GM19240 (cell line): ENCODE results near the gene CCDC106.

ENCODE experiments used
- DNase-seq: peaks from one replicate; pipeline ENCODE4 v3.0.0; 2011; ENCODE audit warnings: low spot score; ENCODE audit not compliant: insufficient read length

Gene CCDC106

DNA sequence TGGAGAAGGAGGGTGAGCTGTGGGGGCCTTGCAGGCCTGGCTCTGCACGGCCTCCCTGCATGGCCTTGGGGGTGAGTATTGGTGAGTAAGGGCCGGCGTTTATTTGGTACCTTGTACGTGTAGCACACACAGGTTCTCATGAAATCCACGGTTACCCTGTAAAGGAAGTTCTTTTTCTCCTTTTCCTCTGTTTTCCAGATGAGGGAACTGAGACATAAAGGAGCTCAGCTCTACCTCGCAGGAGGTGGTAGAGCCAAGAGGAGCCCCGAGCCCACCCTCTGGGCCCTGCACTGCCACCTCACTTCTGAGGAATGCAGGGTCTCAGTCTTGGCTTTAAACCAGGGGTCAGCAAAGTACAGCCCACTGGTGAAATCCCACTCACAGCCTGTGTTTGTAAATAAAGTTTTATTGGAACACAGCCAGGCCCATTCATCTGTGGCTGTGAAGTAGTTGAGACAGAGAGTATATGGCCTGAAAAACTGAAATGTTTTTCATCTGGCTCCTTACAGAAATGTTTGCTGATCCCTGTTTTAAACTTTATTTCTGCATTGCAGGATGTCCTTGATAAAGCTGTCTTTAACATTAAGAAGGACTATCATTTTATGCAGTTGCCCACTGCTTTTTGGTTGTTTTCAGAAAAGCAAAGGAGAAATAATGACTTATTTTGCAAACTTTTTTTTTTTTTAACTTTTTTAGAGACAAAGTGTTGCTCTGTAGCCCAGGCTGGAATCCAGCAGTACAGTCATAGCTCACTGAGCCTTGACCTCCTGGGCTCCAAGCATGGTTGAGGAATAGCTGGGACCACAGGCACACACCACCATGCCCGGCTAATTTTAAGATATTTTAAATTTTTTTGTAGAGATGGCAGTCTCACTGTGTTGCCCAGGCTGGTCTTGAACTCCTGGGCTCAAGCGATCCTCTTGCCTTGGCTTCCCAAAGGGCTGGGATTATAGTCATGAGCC, 33.4 kb downstream of the CCDC106 start:
- DNase-seq, result no peak

DNA sequence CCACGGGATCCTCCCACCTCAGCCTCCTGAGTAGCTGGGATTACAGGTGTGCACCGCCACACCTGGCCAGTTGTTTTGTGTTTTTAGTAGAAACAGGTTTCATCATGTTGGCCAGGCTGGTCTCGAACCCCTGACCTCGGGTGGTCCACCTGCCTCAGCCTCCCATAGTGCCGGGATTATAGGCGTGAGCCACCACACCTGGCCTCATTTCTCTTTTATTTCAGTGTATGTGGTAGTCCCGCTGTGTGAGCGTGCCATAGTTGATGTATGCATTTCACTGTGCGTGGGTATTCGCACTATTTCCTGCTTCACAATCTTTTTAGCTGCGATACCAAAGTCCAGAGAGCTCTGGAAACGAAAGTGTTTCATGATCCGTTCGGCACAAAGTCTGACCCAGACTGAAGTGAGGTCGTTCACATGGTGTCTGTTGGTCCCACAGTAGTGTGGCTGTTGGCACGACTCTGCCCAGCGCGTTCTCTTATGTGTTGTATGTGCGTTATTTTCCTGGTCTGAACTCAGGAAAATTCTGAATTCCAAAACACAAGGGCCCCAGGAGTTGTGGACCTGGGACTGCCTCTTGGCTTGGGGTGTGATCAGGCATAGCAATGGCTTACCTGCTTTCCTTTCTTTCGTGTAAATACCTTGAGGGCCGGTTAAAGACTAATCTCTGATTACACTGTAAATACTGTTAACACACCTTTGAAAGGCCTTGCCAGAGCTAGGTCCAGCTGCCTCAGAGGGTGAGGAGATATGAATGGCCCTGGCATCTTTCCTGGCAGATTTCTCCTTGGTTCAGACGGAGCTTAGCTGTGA, 35.6 kb downstream of the CCDC106 start:
- no peak for DNase-seq

DNA sequence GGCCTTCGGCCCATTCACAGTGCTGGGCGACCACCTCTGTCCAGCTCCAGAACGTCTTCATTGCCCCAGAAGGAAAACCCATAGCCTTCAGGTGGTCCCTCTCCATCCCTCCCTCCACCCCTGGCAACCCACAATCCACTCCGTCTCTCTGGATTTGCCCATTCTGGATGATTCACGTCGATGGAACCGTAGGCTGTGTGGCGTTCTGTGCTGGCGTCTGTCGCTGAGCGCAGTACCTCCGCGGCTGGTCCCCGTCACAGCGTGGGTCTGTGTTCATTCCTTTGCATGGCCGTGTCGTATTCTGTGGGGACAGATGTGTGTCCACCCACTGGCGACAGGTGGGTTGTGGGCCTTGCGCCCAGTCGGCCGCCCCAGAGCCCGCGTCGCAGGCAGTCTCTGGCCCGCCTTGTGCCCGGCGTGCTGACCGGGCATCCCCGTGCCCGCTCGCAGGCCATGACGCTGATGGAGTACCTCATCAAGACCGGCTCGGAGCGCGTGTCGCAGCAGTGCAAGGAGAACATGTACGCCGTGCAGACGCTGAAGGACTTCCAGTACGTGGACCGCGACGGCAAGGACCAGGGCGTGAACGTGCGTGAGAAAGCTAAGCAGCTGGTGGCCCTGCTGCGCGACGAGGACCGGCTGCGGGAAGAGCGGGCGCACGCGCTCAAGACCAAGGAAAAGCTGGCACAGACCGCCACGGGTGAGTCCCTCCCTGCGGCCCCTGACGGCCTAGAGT, 37.1 kb downstream of the CCDC106 start:
- DNase-seq, result no peak

DNA sequence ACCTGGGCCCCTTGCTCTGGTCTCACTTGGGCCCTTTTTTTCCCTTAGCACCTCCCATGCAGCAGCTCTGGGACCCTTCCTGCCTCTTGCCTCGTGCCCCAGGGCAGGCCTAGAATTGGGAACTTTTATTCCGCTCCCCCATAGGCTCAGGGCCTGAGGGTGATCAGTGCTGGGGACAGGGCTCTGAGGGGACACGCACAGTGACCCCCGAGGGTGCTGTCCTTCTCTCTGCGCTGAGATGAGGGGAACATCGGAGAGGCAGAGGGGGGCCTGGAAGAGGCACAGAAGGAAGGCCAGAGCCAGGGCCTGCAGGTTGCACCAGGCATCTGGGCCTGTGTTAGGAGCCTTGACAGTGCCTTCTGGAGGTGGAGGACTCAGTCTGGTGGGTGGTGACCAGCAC, 37.8 kb downstream of the CCDC106 start:
- no peak for DNase-seq

GRCh38 chr19:55686311-55687050, 38.5 kb downstream of the CCDC106 start:
- DNase-seq, result no peak

- DNase-seq, result no peak
Observed at GRCh38 chr19:55687281-55688201, 39.5 kb downstream of the CCDC106 start.

GRCh38 chr19:55688422-55689218, 40.6 kb downstream of the CCDC106 start:
- DNase-seq, result no peak

DNA sequence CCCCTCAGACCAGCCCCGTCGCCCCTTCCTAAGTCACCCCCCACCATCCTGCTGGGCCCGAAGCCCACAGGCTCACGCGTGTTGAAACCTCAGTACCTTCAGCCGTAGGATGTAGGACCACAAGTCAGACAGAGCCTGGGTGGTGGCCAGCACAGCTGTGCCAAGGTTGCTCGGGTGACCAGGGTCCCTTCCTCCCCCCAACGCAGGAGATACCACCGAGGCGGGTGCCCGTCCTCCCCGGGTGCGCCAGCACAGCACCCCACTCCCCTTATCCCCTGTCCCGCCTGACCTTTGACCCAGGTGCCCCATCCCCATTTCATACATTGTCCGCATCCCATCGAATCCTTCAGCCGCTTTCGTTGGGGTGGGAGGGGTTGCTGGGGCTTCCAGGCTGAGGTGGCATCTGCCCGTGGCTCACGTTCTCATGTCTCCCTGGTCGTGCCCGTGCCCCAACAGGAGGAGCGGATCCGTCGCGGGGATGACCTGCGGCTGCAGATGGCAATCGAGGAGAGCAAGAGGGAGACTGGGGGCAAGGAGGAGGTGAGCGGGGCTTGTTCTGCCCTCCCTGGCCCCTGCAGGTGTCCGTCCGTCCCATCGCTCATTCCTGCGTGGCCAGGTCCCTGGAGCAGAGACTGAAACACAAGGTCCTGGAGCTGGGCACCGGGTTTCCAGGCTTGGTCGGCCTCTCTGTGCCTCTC, 41.5 kb downstream of the CCDC106 start:
- no peak for DNase-seq

- DNase-seq, result no peak
Observed at GRCh38 chr19:55690109-55690768, 42.2 kb downstream of the CCDC106 start.

- no peak for DNase-seq
Observed at GRCh38 chr19:55690769-55691545, 42.9 kb downstream of the CCDC106 start.

DNA sequence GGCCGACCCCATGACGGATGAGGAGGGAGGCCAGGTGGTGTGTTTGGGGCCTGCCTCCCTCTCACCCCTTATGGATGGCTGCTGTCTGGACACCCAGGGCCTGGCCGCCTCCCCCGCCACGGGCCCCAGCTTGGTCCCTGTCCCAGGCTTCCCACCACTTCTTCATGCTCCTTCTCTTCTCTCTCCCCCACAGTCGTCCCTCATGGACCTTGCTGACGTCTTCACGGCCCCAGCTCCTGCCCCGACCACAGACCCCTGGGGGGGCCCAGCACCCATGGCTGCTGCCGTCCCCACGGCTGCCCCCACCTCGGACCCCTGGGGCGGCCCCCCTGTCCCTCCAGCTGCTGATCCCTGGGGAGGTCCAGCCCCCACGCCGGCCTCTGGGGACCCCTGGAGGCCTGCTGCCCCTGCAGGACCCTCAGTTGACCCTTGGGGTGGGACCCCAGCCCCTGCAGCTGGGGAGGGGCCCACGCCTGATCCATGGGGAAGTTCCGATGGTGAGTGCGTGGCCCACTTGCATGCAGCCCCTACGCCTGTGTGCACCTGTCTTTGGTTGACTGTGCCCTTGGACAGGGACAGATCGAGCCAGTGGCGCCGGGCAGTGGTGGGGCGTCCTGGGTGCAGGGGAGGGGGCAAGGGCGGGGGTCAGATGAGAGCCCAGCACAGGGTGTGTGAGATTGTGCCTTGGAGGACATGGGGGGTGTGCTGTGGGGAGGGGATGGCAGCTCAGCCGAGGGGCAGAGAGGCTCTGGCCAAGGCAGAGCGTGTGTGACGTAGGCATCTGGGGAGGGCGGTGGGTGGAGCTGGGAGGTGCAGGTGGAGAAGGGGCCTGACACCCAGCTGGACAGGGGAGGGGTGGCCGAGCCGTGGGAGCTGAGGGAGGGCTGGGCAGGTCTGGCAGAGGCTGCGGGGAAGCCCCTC, 43.8 kb downstream of the CCDC106 start:
- no peak for DNase-seq

DNA sequence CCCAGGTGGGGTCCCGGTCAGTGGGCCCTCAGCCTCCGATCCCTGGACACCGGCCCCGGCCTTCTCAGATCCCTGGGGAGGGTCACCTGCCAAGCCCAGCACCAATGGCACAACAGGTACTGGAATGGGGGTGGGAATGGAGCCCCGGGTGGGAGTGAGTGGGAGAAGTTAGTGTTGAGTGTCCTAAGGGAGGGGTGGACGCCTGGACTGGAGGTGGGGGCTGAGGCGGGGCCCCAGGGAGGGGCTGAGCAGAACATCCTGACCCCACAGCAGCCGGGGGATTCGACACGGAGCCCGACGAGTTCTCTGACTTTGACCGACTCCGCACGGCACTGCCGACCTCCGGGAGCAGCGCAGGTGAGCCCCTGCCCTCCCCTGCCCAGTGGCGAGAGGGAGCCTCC, 44.7 kb downstream of the CCDC106 start:
- no peak for DNase-seq

DNA sequence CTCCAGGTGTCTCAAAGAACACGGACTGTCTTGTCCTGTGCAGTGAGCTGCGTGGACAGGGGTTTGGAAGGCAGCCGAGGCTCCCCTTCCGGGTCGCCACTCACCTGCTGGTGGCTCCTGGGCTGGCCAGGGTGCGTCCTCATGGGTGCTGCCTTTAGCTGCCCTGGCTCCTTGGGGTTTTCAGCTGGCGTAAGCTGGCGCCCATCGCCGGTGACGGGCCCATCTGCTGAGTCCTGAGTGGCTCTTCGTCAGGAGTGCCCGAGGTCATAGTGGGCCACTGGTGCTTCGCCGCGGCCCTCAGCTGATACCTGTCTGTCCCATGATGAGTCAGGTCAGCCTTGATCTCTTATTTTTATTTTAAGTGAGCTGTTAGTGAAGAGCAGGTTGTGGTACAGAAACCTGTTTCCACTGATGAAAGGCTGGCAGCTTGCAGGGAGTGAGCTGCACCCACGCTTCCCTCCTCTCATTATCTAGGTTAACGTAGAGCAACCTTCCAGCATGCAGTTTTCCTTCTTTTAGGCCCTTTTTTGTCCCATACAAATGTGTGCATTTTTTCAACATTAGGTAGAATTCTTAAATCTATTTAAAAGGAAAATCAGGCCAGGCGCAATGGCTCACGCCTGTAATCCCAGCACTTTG, 45.4 kb downstream of the CCDC106 start:
- no peak for DNase-seq

GRCh38 chr19:55694241-55694655, 46.2 kb downstream of the CCDC106 start:
- DNase-seq, result no peak

DNA sequence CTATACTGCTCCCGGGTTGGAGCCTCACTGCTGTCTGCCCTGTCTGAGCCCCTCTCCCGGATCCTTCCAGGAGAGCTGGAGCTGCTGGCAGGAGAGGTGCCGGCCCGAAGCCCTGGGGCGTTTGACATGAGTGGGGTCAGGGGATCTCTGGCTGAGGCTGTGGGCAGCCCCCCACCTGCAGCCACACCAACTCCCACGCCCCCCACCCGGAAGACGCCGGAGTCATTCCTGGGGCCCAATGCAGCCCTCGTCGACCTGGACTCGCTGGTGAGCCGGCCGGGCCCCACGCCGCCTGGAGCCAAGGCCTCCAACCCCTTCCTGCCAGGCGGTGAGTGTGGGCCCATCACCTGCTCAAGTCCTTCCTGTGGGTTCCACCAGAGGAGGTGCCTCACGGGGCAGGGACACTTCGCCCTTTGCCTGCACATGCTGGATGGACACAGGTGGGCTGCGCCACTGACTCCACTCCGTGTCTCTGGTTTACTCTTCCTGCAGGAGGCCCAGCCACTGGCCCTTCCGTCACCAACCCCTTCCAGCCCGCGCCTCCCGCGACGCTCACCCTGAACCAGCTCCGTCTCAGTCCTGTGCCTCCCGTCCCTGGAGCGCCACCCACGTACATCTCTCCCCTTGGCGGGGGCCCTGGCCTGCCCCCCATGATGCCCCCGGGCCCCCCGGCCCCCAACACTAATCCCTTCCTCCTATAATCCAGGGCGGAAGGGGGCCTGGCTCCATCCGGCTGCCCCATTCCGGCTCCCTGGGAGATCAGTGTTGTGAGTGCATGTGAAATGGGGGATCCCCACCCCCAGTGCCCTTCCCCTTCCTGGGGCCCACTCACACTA, 46.9 kb downstream of the CCDC106 start:
- no peak for DNase-seq
